Cardiac septum (tissue), 1 donor: ENCODE data around the gene ABL2. TPM values are rescaled to one million over a fixed set of nuclear protein-coding genes. Genes with fewer than 3 reads are reported as not detected.

Experiments
- DNase-seq: peaks from one replicate; pipeline ENCODE4 v3.0.0-alpha.2; 2020; ENCODE audit warnings: low spot score
- intact Hi-C: fragments of 100-400 bp; cut with DNase I; formaldehyde crosslinking; loops from one replicate; pipeline ENCODE4 v1.14.0; 2022
- total RNA-seq: library from RNA; stranded (reverse); fragmentation: NEBNext Ultra II Directional; extraction: Animal tissue kit (Norgen Biotek cat#: 25700); gene quantifications from one replicate; pipeline ENCODE4 v1.2.1, GENCODE V29; 2021
- donor health status: DM: no; HTN: no; CAD: no.

Gene ABL2
- total RNA-seq, 1 donor from 2014 or later: 14.1 TPM

DNA sequence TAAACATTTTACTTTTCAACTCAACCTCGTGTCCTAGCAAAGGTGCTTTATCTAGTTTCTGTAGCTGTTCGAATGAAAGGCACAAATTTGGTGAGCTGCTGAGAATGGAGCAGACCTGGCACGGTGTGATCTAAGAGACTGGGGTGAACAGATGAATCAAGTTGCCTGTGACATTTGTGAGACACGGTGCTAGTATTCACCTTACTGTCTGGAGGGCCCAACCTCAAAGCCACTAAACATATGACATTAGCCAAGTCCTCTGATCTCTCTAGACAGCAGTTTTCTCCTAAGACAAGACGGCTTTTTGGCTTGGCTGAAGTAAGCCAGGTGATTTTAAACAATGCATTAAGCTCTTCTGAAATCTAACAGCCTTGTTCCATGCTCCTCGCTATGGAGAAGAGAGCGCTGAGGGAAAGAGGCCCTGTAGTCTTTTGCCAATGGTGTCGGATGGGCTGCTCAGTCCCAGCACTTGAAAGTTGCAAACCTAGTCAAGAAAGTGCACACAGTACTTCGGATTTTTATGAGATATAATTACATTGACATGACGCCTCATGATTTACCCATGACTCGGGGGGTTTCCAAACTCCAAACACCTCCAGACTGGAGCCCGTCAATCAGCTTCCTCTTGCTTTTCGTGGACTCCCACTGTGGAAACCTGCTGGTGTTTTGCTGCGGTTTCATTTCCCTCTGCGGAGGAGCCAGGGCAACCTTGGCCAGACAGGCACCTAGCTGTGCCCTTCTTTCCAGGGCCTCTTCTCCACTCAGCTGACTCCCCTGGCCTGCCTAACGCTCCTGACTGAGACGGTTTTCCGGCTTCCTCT is 148.4 kb downstream of the ABL2 start:
- no peak for DNase-seq
- intact Hi-C loops: loop anchor here (2.0 to 5.0 kb wide), 3 partner anchors 54 to 288 kb away; partner anchors contain the start of gene FAM20B

- intact Hi-C loops: loop anchor here (2.0 kb wide), 1 partner anchor 42 kb away; no protein-coding TSS in a partner anchor
- no peak for DNase-seq
These were observed 150.2 kb downstream of the ABL2 start for GRCh38 chr1:179079113-179079761.

DNA sequence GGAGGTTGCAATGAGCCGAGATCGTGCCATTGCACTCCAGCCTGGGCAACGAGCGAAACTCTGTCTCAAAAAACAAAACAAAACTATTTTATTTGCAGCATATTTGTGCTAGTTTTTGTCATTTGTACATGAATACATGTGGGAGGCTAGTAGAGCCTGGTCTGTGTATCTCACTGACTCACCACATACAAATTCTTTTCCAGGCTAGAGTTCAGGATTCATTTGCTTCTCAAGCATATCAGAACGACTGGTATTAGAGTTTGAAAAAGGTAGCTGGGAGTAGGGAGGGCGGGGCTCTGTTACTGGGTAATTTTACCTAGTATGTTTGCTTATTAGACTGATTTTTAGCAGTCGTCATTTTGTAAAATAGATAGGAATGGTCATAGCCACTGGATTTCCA is 152.1 kb downstream of the ABL2 start:
- intact Hi-C loops: no loop called here
- DNase-seq: no peak

GRCh38 chr1:179066471-179066870 is 163.0 kb downstream of the ABL2 start:
- DNase-seq: no peak
- intact Hi-C loops: no loop called here

- intact Hi-C loops: no loop called here
- no peak for DNase-seq
These were observed 167.9 kb downstream of the ABL2 start for GRCh38 chr1:179061360-179062282.

GRCh38 chr1:179058487-179059483 is 170.7 kb downstream of the ABL2 start:
- DNase-seq: no peak
- intact Hi-C loops: no loop called here

DNA sequence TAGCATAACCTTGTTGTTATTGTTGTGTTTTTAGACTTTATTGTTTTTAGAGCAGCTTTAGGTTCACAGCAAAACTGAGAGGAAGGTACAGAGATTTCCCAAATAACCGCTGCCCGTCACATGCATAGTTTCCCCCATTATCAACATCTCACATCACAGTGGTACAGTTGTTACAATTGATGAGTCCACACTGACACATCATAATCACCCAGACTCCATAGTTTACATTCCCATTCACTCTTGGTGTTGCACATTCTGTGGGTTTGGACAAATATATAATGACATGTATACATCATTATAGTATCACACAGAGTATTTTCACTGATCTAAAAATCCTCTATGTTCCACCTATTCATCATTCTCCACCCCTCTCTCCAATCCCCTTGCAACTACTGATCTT is 173.5 kb downstream of the ABL2 start:
- DNase-seq: no peak
- intact Hi-C loops: no loop called here

GRCh38 chr1:179053486-179053885 is 176.0 kb downstream of the ABL2 start:
- intact Hi-C loops: no loop called here
- DNase-seq: no peak

- no peak for DNase-seq
- intact Hi-C loops: no loop called here
These were observed 176.7 kb downstream of the ABL2 start for GRCh38 chr1:179052776-179053175.

Other genes with a start within 250 kb of the ABL2 start
- gene FAM20B, start 203.8 kb downstream of the ABL2 start, total RNA-seq: 54.6 TPM
- gene TOR3A, start 147.6 kb downstream of the ABL2 start, total RNA-seq: 8.7 TPM
- 9.8 TPM for gene SOAT1, start 64.1 kb upstream of the ABL2 start, total RNA-seq
- gene AXDND1, start 136.3 kb upstream of the ABL2 start, total RNA-seq: not detected